Measurements from ENCODE around the gene HELLS.
"Not testable (repeated sequence)": the region's sequence is repeated elsewhere in the genome, so short reads cannot be mapped to it uniquely, and the experiment has no call there.

HELLS gene

GRCh38 chr10:94614558-94614957, 69.0 kb downstream of the HELLS start:
- Histone ChIP-seq H3K4me1 (ENCODE audit: control insufficient read depth, low read depth, low read length) (no peaks in the 10 kb centered on the region), H3K9me3 (ENCODE audit: control insufficient read depth, low read depth, low read length) (no peaks in the 10 kb centered on the region), H3K36me3 (ENCODE audit: control insufficient read depth, low read depth, low read length) (peaks cover 30% of the 10 kb centered on the region), H3K4me3 (ENCODE audit: low read length) (no peak overlapping the region), H3K27me3 (ENCODE audit: control insufficient read depth, insufficient read depth, low read length) (no peaks in the 10 kb centered on the region), H3K9ac (ENCODE audit: low read length) (no peak overlapping the region), H3K27ac (ENCODE audit: low read length) (no peak overlapping the region)

- Histone ChIP-seq H3K27me3 (ENCODE audit: control insufficient read depth, insufficient read depth, low read length) (no peaks in the 10 kb centered on the region), H3K36me3 (ENCODE audit: control insufficient read depth, low read depth, low read length) (peaks cover 6% of the 10 kb centered on the region), H3K9me3 (ENCODE audit: control insufficient read depth, low read depth, low read length) (no peaks in the 10 kb centered on the region), H3K4me3 (ENCODE audit: low read length) (no peak overlapping the region), H3K27ac (ENCODE audit: low read length) (no peak overlapping the region), H3K4me1 (ENCODE audit: control insufficient read depth, low read depth, low read length) (peaks cover under 1% of the 10 kb centered on the region), H3K9ac (ENCODE audit: low read length) (no peak overlapping the region)
Observed at GRCh38 chr10:94617389-94617944, 71.9 kb downstream of the HELLS start.

- H3K27ac ChIP-seq (ENCODE audit: low read length), result no peak overlapping the region
- H3K36me3 ChIP-seq (ENCODE audit: control insufficient read depth, low read depth, low read length), result no peaks in the 10 kb centered on the region
- peaks cover 14% of the 10 kb centered on the region for H3K4me1 ChIP-seq (ENCODE audit: control insufficient read depth, low read depth, low read length)
- H3K4me3 ChIP-seq (ENCODE audit: low read length), result no peak overlapping the region
- no peaks in the 10 kb centered on the region for H3K27me3 ChIP-seq (ENCODE audit: control insufficient read depth, insufficient read depth, low read length)
- peaks cover 5% of the 10 kb centered on the region for H3K9me3 ChIP-seq (ENCODE audit: control insufficient read depth, low read depth, low read length)
- H3K9ac ChIP-seq (ENCODE audit: low read length), result no peak overlapping the region
Observed at GRCh38 chr10:94622666-94623205, 77.1 kb downstream of the HELLS start.

DNA sequence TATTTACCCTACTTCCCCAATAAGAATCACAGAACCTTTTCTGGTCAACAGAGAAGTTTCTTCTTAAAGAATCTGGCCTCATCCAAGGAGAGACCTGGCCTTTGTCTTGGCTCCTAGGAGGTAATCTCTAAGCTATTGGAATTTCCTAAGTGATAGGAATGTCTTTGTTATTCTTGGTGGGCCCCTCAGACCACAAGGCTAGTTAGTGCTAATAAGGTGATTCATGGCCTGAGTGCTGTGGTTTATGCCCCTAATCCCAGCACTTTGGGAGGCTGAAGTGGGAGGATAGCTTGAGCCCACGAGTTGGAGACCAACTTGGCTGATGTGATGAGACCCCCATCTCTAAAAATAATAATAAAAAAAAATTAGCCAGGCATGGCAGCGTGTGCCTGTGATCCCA, 78.0 kb downstream of the HELLS start:
- Histone ChIP-seq H3K4me1 (ENCODE audit: control insufficient read depth, low read depth, low read length) (peaks cover 14% of the 10 kb centered on the region), H3K36me3 (ENCODE audit: control insufficient read depth, low read depth, low read length) (no peaks in the 10 kb centered on the region), H3K27me3 (ENCODE audit: control insufficient read depth, insufficient read depth, low read length) (no peaks in the 10 kb centered on the region), H3K9ac (ENCODE audit: low read length) (no peak overlapping the region), H3K9me3 (ENCODE audit: control insufficient read depth, low read depth, low read length) (peaks cover 5% of the 10 kb centered on the region), H3K27ac (ENCODE audit: low read length) (no peak overlapping the region), H3K4me3 (ENCODE audit: low read length) (no peak overlapping the region)

GRCh38 chr10:94626476-94626875, 80.9 kb downstream of the HELLS start:
- H3K4me3 ChIP-seq (ENCODE audit: low read length), result no peak overlapping the region

DNA sequence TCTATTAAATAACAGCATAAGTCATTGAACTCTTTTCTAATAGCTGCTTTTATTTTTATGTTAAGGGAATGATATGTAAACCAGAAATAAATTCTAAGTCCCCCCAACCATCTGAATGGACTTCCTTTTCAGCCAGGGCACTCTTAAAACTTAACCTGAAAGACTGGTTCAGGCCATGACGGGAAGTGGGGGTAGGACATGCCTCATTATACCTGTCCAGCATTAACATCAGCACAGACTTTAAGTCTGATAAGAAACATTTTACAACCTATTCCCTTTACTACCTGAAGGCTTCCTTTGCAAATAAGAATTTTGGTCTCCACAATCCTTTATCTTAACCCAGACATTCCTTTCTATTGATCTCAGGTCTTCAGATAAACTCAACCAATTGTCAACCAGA, 81.9 kb downstream of the HELLS start:
- Histone ChIP-seq H3K9ac (ENCODE audit: low read length) (no peak overlapping the region), H3K4me3 (ENCODE audit: low read length) (no peak overlapping the region), H3K27me3 (ENCODE audit: control insufficient read depth, insufficient read depth, low read length) (no peaks in the 10 kb centered on the region), H3K27ac (ENCODE audit: low read length) (no peak overlapping the region), H3K4me1 (ENCODE audit: control insufficient read depth, low read depth, low read length) (peaks cover 13% of the 10 kb centered on the region), H3K9me3 (ENCODE audit: control insufficient read depth, low read depth, low read length) (peaks cover 5% of the 10 kb centered on the region), H3K36me3 (ENCODE audit: control insufficient read depth, low read depth, low read length) (no peaks in the 10 kb centered on the region)

More at GRCh38 chr10:94626476-94626875, 80.9 kb downstream of the HELLS start:
- H3K27ac ChIP-seq (ENCODE audit: low read length), result no peak overlapping the region
- no peaks in the 10 kb centered on the region for H3K36me3 ChIP-seq (ENCODE audit: control insufficient read depth, low read depth, low read length)
- H3K4me1 ChIP-seq (ENCODE audit: control insufficient read depth, low read depth, low read length), result peaks cover 14% of the 10 kb centered on the region
- H3K27me3 ChIP-seq (ENCODE audit: control insufficient read depth, insufficient read depth, low read length), result no peaks in the 10 kb centered on the region
- no peak overlapping the region for H3K9ac ChIP-seq (ENCODE audit: low read length)
- peaks cover 5% of the 10 kb centered on the region for H3K9me3 ChIP-seq (ENCODE audit: control insufficient read depth, low read depth, low read length)

DNA sequence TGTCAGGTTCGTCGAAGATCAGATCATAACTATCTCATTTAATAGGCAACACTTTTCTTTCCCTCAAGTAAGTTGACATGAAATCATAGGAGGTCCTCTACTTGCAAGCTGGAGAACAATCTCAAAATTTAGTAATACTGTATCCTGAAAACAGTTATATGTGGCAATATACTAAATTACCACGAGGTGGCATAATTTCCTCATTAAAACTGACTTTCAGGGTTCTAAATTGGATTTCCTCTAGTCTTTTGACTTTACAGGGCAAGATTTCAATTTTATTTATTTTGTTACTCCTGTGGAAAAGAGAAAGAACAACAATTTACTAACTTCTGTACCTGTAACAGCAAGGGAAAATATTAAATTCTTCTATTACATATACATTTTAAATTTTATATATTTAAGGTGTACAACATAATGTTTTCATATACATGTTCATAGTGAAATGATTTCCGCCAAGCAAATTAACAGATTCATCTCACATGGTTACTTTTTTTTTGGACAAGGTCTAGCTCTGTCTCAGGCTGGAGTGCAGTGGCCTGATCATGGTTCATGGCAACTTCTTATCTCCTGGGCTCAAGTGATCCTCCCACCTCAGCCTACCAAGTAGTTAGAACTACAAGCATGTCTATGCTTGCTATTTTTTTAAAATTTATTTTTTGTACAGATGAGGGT, 84.6 kb downstream of the HELLS start:
- Histone ChIP-seq H3K4me3 (ENCODE audit: low read length) (no peak overlapping the region), H3K9me3 (ENCODE audit: control insufficient read depth, low read depth, low read length) (no peaks in the 10 kb centered on the region), H3K4me1 (ENCODE audit: control insufficient read depth, low read depth, low read length) (peaks cover 4% of the 10 kb centered on the region), H3K36me3 (ENCODE audit: control insufficient read depth, low read depth, low read length) (no peaks in the 10 kb centered on the region), H3K27ac (ENCODE audit: low read length) (no peak overlapping the region), H3K27me3 (ENCODE audit: control insufficient read depth, insufficient read depth, low read length) (no peaks in the 10 kb centered on the region), H3K9ac (ENCODE audit: low read length) (no peak overlapping the region)

GRCh38 chr10:94631077-94631875, 85.7 kb downstream of the HELLS start:
- Histone ChIP-seq H3K4me1 (ENCODE audit: control insufficient read depth, low read depth, low read length) (peaks cover 4% of the 10 kb centered on the region), H3K27ac (ENCODE audit: low read length) (no peak overlapping the region), H3K36me3 (ENCODE audit: control insufficient read depth, low read depth, low read length) (no peaks in the 10 kb centered on the region), H3K9me3 (ENCODE audit: control insufficient read depth, low read depth, low read length) (no peaks in the 10 kb centered on the region), H3K27me3 (ENCODE audit: control insufficient read depth, insufficient read depth, low read length) (no peaks in the 10 kb centered on the region), H3K9ac (ENCODE audit: low read length) (no peak overlapping the region), H3K4me3 (ENCODE audit: low read length) (no peak overlapping the region)

- Histone ChIP-seq H3K27ac (ENCODE audit: low read length) (no peak overlapping the region), H3K36me3 (ENCODE audit: control insufficient read depth, low read depth, low read length) (no peaks in the 10 kb centered on the region), H3K9me3 (ENCODE audit: control insufficient read depth, low read depth, low read length) (no peaks in the 10 kb centered on the region), H3K27me3 (ENCODE audit: control insufficient read depth, insufficient read depth, low read length) (no peaks in the 10 kb centered on the region), H3K4me3 (ENCODE audit: low read length) (no peak overlapping the region), H3K4me1 (ENCODE audit: control insufficient read depth, low read depth, low read length) (no peaks in the 10 kb centered on the region), H3K9ac (ENCODE audit: low read length) (no peak overlapping the region)
Observed at GRCh38 chr10:94632954-94633353, 87.4 kb downstream of the HELLS start.

GRCh38 chr10:94638097-94638496, 92.5 kb downstream of the HELLS start:
- H3K4me3 ChIP-seq (ENCODE audit: low read length); H3K27ac ChIP-seq (ENCODE audit: low read length); H3K36me3 ChIP-seq (ENCODE audit: control insufficient read depth, low read depth, low read length); H3K4me1 ChIP-seq (ENCODE audit: control insufficient read depth, low read depth, low read length); H3K9ac ChIP-seq (ENCODE audit: low read length); H3K9me3 ChIP-seq (ENCODE audit: control insufficient read depth, low read depth, low read length); H3K27me3 ChIP-seq (ENCODE audit: control insufficient read depth, insufficient read depth, low read length): not testable (repeated sequence)

GRCh38 chr10:94639902-94640301, 94.3 kb downstream of the HELLS start:
- no peaks in the 10 kb centered on the region for H3K36me3 ChIP-seq (ENCODE audit: control insufficient read depth, low read depth, low read length)
- no peaks in the 10 kb centered on the region for H3K4me1 ChIP-seq (ENCODE audit: control insufficient read depth, low read depth, low read length)
- H3K27me3 ChIP-seq (ENCODE audit: control insufficient read depth, insufficient read depth, low read length), result no peaks in the 10 kb centered on the region
- no peak overlapping the region for H3K27ac ChIP-seq (ENCODE audit: low read length)
- no peak overlapping the region for H3K4me3 ChIP-seq (ENCODE audit: low read length)
- H3K9ac ChIP-seq (ENCODE audit: low read length), result no peak overlapping the region
- H3K9me3 ChIP-seq (ENCODE audit: control insufficient read depth, low read depth, low read length), result peaks cover 3% of the 10 kb centered on the region
